HL-60 (cell line): ENCODE results near the gene PTPRO.

Experiments
- DNase-seq, 2 experiments: peaks; one replicate each; pipeline ENCODE4 v3.0.0-alpha.2; 2010 to 2020; ENCODE audit warnings: low read depth in 1 of 2, low spot score in 1 of 2
- H3K27ac ChIP-seq: fragments of 250-450 bp; sonication (Bioruptor Pico); replicated peaks from 2 replicates; pipeline ENCODE4 v1.5.1; 2020; ENCODE audit warnings: mild to moderate bottlenecking, moderate library complexity
- H3K27me3 ChIP-seq: fragments of 250-450 bp; sonication (Bioruptor Pico); 2 replicates; pipeline ENCODE4 v1.5.1; 2021; ENCODE audit warnings: mild to moderate bottlenecking, moderate library complexity; ENCODE audit not compliant: insufficient read depth, poor library complexity, severe bottlenecking
- H3K4me3 ChIP-seq: replicated peaks from 2 replicates; pipeline ENCODE4 v1.5.1; 2011; ENCODE audit warnings: mild to moderate bottlenecking, control low read depth, low read length; ENCODE audit not compliant: insufficient read depth
- GABPA ChIP-seq: IDR thresholded peaks from 2 replicates; pipeline ENCODE4 v1.6.1; 2012; ENCODE audit warnings: low read depth
- POLR2AphosphoS5 ChIP-seq: IDR thresholded peaks from 2 replicates; pipeline ENCODE4 v1.6.1; 2012; ENCODE audit warnings: low read depth
- REST ChIP-seq: IDR thresholded peaks from 2 replicates; pipeline ENCODE4 v1.6.1; 2012; ENCODE audit warnings: low read depth; ENCODE audit not compliant: insufficient replicate concordance
- SPI1 ChIP-seq: IDR thresholded peaks from 2 replicates; pipeline ENCODE4 v1.6.1; 2012; ENCODE audit warnings: low read depth, mild to moderate bottlenecking, borderline replicate concordance
- TF ChIP-seq, protein P1 (sequence below): IDR thresholded peaks from one replicate; pipeline ENCODE4 v1.5.1; 2011; ENCODE audit warnings: low read length, control low read depth, inconsistent platforms; ENCODE audit not compliant: insufficient read depth

PTPRO gene

GRCh38 chr12:15590180-15590826 lies 268.0 kb downstream of the PTPRO start:
- peak in 1 of 2 experiments; percentile 45 for DNase-seq
- H3K27ac ChIP-seq = no peak overlapping the region
- peaks cover 8% of the 10 kb centered on the region for H3K27me3 ChIP-seq
- no peak overlapping the region; the same call in 1 of the 2 replicates for H3K4me3 ChIP-seq
- TF ChIP-seq GABPA (no peak), POLR2AphosphoS5 (no peak)
- TF ChIP-seq, protein P1, sequence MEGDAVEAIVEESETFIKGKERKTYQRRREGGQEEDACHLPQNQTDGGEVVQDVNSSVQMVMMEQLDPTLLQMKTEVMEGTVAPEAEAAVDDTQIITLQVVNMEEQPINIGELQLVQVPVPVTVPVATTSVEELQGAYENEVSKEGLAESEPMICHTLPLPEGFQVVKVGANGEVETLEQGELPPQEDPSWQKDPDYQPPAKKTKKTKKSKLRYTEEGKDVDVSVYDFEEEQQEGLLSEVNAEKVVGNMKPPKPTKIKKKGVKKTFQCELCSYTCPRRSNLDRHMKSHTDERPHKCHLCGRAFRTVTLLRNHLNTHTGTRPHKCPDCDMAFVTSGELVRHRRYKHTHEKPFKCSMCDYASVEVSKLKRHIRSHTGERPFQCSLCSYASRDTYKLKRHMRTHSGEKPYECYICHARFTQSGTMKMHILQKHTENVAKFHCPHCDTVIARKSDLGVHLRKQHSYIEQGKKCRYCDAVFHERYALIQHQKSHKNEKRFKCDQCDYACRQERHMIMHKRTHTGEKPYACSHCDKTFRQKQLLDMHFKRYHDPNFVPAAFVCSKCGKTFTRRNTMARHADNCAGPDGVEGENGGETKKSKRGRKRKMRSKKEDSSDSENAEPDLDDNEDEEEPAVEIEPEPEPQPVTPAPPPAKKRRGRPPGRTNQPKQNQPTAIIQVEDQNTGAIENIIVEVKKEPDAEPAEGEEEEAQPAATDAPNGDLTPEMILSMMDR = peak; percentile 62

DNA sequence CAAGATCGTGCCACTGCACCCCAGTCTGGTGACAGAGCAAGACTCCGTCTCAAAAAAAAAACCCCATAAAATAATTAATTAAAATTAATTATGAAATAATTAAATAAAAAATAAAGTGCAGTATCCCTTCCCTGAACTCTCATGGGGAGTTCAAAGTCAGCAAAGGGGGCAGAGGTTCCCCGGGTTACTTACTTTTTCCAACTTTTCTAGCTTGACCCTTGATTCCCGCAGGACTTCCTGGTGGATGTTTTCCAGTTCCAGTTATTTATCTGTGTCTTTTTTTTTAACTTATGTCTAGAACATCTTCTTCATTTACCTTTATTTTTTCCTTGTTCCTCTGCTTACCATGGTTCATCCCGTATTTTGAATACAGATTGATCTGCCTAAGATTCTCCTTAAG lies 269.5 kb downstream of the PTPRO start:
- H3K27ac ChIP-seq = no peak overlapping the region
- no peak for DNase-seq
- TF ChIP-seq, protein P1 = no peak
- TF ChIP-seq POLR2AphosphoS5 = no peak
- TF ChIP-seq REST = no peak
- TF ChIP-seq SPI1 = no peak
- no peak for TF ChIP-seq GABPA
- H3K4me3 ChIP-seq = no peak overlapping the region
- H3K27me3 ChIP-seq = peaks cover 8% of the 10 kb centered on the region

- Histone ChIP-seq H3K27ac (no peak overlapping the region), H3K4me3 (no peak overlapping the region), H3K27me3 (peaks cover 3% of the 10 kb centered on the region)
- DNase-seq = no peak
- TF ChIP-seq REST (no peak), SPI1 (no peak)
- TF ChIP-seq, protein P1 = no peak
These were observed 270.6 kb downstream of the PTPRO start for GRCh38 chr12:15592934-15593333.

GRCh38 chr12:15596174-15596573 lies 273.9 kb downstream of the PTPRO start:
- no peak overlapping the region for H3K4me3 ChIP-seq
- H3K27ac ChIP-seq = no peak overlapping the region
- no peak for DNase-seq
- H3K27me3 ChIP-seq = peaks cover 3% of the 10 kb centered on the region
- TF ChIP-seq GABPA (no peak), REST (no peak), POLR2AphosphoS5 (no peak), SPI1 (no peak)
- TF ChIP-seq, protein P1 = no peak
